ENCODE data around the gene RASSF8.

The RASSF8 gene

DNA sequence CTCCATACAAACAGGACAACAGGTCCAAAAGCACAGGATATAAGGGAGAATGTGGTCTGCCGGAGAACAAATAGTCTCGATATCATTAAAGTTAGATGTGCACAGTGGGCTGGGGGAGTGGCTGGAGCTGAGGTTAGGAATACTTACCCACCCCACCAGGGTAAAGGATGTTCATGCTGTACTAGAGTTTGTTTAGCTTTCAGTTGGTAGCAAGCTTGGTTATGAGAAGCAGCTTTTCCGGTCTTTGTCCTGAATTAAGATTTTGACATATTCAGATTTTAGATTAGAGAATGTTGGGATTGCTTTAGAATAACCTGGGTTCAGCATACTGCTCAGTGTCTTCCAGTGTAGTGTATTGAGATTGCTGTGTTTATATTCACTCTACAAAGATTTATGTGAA lies 16.7 kb downstream of the RASSF8 start:
- TF ChIP-seq GATA2 (IDR thresholded peaks at IDR 0.05; ENCODE audit: low read depth, low read length) = no peak
- no peak for TF ChIP-seq GATA3 (IDR thresholded peaks at IDR 0.05; ENCODE audit: low read depth, low read length)

DNA sequence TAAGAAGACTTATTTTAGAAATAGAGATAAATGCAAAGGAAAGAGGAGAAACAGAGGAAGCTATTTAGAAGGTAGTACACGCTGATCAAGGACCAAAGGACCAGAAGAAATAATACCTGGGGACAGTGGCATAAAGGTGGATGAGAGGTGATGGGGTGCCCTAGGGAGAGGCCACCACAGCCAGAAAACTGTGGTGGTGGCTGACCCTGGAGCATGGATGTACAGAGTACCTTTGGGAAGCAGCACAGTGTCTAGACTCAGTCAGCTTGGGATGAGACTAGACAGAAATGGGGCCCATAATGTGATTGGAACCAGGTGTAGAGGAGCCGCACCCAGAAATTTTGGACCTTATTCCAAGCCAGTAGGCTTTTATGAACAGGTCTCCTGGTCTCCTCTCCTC lies 17.2 kb downstream of the RASSF8 start:
- TF ChIP-seq GATA3 (IDR thresholded peaks at IDR 0.05; ENCODE audit: low read depth, low read length) (no peak), GATA2 (IDR thresholded peaks at IDR 0.05; ENCODE audit: low read depth, low read length) (no peak)

DNA sequence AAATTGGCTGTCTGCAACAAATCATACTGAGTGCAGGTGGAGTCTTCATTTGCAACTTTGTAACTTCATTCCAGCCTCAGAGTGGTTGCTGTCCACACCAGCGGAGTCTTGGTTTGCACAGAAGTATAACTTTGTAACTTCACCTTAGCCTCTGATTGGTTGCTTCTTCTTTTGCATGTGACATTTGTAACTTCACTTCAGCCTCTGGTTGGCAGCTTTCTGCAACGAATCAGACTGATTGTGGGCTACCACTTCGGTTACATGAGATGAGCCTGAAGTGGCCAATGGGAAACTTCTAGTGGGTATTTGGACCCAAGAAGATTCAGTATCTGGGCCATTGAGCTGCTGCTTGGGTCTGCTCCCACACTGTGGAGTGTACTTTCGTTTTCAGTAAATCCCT lies 17.8 kb downstream of the RASSF8 start:
- TF ChIP-seq GATA3 (IDR thresholded peaks at IDR 0.05; ENCODE audit: low read depth, low read length) (no peak), GATA2 (IDR thresholded peaks at IDR 0.05; ENCODE audit: low read depth, low read length) (no peak)

DNA sequence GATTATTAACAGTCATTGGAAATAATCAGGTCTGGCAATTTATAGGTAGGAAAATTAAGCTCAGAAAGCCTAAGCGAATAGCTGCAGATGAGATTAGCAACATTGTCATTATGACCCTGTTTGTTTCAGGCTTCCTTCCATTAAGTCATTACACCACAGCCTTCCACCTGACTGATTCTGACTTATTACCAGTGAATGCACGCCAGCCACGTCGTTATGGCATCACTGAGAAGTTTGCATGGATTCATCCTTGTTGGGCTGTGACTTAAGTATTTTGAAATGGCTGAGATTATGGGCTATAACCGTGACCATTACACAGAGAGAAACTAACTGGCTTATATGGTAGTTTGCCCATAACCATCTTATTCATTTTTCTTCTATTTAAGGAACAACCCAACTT lies 18.6 kb downstream of the RASSF8 start:
- TF ChIP-seq GATA3 (IDR thresholded peaks at IDR 0.05; ENCODE audit: low read depth, low read length) = no peak
- TF ChIP-seq GATA2 (IDR thresholded peaks at IDR 0.05; ENCODE audit: low read depth, low read length) = no peak

DNA sequence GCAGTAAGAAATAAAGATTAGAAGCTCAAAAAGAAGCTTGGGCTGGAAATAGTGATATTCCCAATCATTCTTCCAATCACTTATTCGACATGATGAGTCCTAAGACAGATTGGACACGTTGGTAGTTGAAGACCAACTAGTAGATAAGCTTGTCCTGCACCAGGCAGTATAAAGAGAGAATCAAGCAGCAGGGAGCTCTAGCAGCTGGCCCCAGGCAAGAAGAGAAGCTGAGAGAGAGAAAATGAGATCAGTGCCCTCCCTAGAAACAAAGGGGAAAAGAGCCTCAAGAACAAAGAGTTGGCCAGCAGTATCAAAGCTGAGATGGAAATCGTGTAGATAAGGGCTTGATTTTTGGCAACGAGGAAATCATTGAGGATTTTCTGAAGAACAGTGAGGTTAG lies 20.6 kb downstream of the RASSF8 start:
- TF ChIP-seq GATA2 (IDR thresholded peaks at IDR 0.05; ENCODE audit: low read depth, low read length) (no peak), GATA3 (IDR thresholded peaks at IDR 0.05; ENCODE audit: low read depth, low read length) (no peak)

- TF ChIP-seq GATA3 (IDR thresholded peaks at IDR 0.05; ENCODE audit: low read depth, low read length) = no peak
- TF ChIP-seq GATA2 (IDR thresholded peaks at IDR 0.05; ENCODE audit: low read depth, low read length) = no peak
Observed at GRCh38 chr12:25979563-25979962, 21.1 kb downstream of the RASSF8 start.

GRCh38 chr12:25980035-25980434 lies 21.6 kb downstream of the RASSF8 start:
- TF ChIP-seq GATA3 (IDR thresholded peaks at IDR 0.05; ENCODE audit: low read depth, low read length) (no peak), GATA2 (IDR thresholded peaks at IDR 0.05; ENCODE audit: low read depth, low read length) (no peak)

GRCh38 chr12:25981597-25981996 lies 23.1 kb downstream of the RASSF8 start:
- TF ChIP-seq GATA2 (IDR thresholded peaks at IDR 0.05; ENCODE audit: low read depth, low read length) (no peak), GATA3 (IDR thresholded peaks at IDR 0.05; ENCODE audit: low read depth, low read length) (no peak)

- TF ChIP-seq GATA3 (IDR thresholded peaks at IDR 0.05; ENCODE audit: low read depth, low read length) (no peak), GATA2 (IDR thresholded peaks at IDR 0.05; ENCODE audit: low read depth, low read length) (no peak)
Observed at GRCh38 chr12:25982416-25982815, 23.9 kb downstream of the RASSF8 start.

DNA sequence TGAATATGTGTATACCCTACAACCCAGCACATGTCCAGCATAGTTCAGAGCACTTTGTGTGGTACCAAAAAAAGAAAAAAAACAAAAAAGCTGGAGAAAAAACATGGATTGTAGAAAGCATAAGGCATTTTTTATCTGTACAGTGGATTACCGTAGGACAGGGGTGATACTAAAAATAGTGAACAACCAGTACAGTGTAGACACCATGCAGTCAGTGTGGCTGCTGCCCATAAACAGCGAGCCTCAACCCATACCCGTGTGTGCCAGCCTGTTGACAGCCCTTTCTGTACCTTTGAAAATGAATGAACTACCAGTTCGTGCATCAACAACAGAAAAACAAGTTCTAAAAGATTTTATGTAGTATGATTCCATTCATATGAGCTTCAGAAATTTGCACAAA lies 25.1 kb downstream of the RASSF8 start:
- TF ChIP-seq GATA2 (IDR thresholded peaks at IDR 0.05; ENCODE audit: low read depth, low read length) (no peak), GATA3 (IDR thresholded peaks at IDR 0.05; ENCODE audit: low read depth, low read length) (no peak)

- TF ChIP-seq GATA2 (IDR thresholded peaks at IDR 0.05; ENCODE audit: low read depth, low read length) = no peak
- no peak for TF ChIP-seq GATA3 (IDR thresholded peaks at IDR 0.05; ENCODE audit: low read depth, low read length)
Observed at GRCh38 chr12:25984759-25985158, 26.3 kb downstream of the RASSF8 start.

DNA sequence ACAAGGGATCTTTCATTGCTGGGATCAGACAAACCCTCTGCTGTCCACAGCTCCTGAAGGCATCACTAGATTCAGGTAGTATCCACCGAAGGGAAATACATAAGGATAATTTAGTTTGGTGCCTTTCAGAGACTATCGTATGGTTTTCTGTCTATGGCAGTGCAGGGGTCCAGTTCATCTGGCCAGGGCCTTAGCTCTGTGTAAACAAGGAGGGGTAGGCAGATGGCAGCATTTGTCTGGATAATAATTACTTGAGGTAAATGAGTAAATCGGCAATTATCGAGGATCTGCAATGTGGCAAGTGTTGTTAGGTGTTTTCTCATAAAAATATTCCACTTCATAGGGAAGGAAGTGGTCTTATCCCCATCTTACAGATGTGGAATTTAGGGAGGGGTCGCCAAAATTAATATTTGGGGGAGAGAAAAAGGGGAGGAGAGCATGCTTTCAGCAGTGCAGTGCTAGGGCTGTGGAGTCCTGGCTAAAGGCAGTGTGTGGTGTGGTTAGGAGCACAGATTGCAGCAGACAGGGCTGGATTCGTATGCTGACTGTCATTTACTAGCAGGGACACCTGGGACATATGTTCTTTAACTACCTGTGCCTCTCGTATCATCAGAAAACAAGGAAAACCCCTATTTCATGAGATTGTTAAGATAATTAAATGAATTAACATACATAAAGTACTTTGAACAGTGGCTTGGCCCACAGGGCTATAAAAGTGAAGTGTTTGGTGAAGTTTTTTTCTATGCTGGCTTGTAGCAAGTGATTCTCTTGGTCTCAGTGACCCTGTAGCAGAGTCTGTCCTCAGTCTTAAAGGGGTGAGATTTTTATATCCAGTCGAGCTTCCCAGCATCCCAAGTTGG lies 27.1 kb downstream of the RASSF8 start:
- TF ChIP-seq GATA3 (IDR thresholded peaks at IDR 0.05; ENCODE audit: low read depth, low read length) = no peak

DNA sequence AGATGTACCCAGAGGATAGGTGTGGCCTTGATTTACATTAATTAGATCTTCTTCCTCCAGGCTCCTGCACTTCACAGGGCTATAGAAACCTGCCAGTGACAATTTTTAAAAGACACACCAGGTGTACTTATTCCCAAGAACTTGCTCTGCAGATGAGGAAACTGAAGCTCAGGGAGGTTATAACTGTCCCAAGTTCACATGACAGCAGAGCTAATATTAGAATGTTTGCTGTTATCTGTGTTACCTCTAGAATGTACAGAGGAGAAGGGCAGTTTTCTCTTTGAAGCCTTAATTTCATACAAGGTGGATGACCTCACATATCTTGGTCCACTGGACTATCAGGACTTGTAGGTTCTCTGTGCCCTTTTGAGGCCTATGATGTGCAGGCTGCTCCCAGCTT lies 27.7 kb downstream of the RASSF8 start:
- TF ChIP-seq GATA2 (IDR thresholded peaks at IDR 0.05; ENCODE audit: low read depth, low read length) = no peak
- TF ChIP-seq GATA3 (IDR thresholded peaks at IDR 0.05; ENCODE audit: low read depth, low read length) = no peak

DNA sequence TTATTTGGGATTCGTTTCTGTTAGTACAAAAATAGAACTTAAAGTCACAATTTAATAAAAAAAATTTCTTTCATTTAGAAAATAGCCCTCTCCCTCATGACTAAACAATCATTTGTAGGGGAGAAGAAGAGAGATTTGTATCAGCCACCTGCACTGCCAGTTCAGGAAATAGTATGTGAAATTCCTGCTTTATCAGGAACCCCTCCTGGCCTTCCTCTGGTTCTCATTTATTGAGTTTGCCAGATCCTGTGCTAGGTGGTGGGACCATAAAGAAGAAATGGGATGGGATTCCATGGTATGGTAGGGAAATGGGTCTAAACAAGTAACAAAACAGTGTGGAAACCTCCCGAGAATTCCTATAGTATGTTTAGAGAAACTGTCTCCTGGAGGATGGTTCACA lies 30.0 kb downstream of the RASSF8 start:
- TF ChIP-seq GATA3 (IDR thresholded peaks at IDR 0.05; ENCODE audit: low read depth, low read length) (no peak), GATA2 (IDR thresholded peaks at IDR 0.05; ENCODE audit: low read depth, low read length) (no peak)

DNA sequence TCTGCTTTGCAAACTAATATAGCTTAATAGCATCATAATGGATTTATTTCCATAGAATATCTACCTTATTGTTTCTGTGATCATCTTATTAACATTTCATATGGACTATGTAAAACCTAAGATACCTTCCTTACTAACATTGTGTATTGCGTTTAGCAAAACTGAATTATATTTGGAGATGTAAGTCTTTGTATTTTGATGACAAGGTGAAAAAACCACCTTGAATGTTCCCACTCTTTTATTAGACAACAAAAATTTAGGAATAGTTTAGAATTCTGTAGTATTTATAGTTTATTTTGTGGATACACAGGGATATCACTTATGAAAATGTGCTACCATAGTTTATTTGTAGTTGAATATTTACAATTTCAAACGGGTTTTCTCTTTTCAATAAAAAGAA lies 32.0 kb downstream of the RASSF8 start:
- no peak for TF ChIP-seq GATA2 (IDR thresholded peaks at IDR 0.05; ENCODE audit: low read depth, low read length)
- TF ChIP-seq GATA3 (IDR thresholded peaks at IDR 0.05; ENCODE audit: low read depth, low read length) = no peak
